Tibial nerve (tissue), 4 donors: ENCODE data around the gene SELENOW. TPM values are rescaled to one million over a fixed set of nuclear protein-coding genes. Genes with fewer than 3 reads are reported as not detected.
"Not testable (repeated sequence)": the region's sequence is repeated elsewhere in the genome, so short reads cannot be mapped to it uniquely, and the experiment has no call there.

ENCODE experiments used
- DNase-seq, 2 donors: peaks; one replicate each; pipeline ENCODE4 v3.0.0-alpha.2; 2019; ENCODE audit warnings: low spot score in 2 of 2
- H3K27ac ChIP-seq, 4 donors: fragments of 200-600 bp; sonication (generic) in 3 of 4; one replicate each; pipeline ENCODE4 v1.5.1; 2017 to 2019; ENCODE audit warnings: mild to moderate bottlenecking in 1 of 4
- H3K27me3 ChIP-seq, 2 donors: fragments of 200-600 bp; sonication (generic) in 1 of 2; one replicate each; pipeline versions ENCODE4 v1.5.1 to v1.6.0; 2017 to 2019
- H3K36me3 ChIP-seq, 3 donors: fragments of 200-600 bp; sonication (generic); one replicate each; pipeline ENCODE4 v1.5.1; 2018 to 2019
- H3K4me1 ChIP-seq, 4 donors: fragments of 200-600 bp; sonication (generic) in 3 of 4; one replicate each; pipeline ENCODE4 v1.5.1; 2017 to 2019
- H3K4me3 ChIP-seq, 4 donors: fragments of 200-600 bp; sonication (generic) in 3 of 4; one replicate each; pipeline ENCODE4 v1.5.1; 2017 to 2019; ENCODE audit warnings: mild to moderate bottlenecking in 1 of 4, moderate library complexity in 1 of 4
- H3K9me3 ChIP-seq, 4 donors: fragments of 200-600 bp; sonication (generic) in 3 of 4; one replicate each; pipeline ENCODE4 v1.5.1; 2017 to 2019
- CTCF ChIP-seq, 5 experiments: fragments of 200-600 bp in 3 of 5; fragments of 450-650 bp in 2 of 5; sonication (generic) in 3 of 5; IDR thresholded peaks; one replicate each; pipeline ENCODE4 v1.5.1; 2016 to 2019; ENCODE audit warnings: antibody characterized with exemption in 5 of 5, mild to moderate bottlenecking in 3 of 5, moderate library complexity in 2 of 5
- EP300 ChIP-seq, 2 donors: sonication (generic); formaldehyde crosslinking; IDR thresholded peaks; one replicate each; pipeline ENCODE4 v1.6.1; 2017; ENCODE audit warnings: antibody characterized with exemption in 2 of 2, mild to moderate bottlenecking in 1 of 2
- POLR2A ChIP-seq, 2 donors: fragments of 450-650 bp; IDR thresholded peaks; one replicate each; pipeline ENCODE4 v1.6.1; 2017; ENCODE audit warnings: antibody characterized with exemption in 2 of 2, mild to moderate bottlenecking in 2 of 2, moderate library complexity in 2 of 2
- WGBS, 2 donors: methylation state at CpG; one replicate each; pipeline ENCODE4 v1.1.5; 2018; 5-methylcytosine and 5-hydroxymethylcytosine counted together
- total RNA-seq, 4 donors: library from RNA; depleted of rRNA; stranded (reverse); fragments of >200 nt; gene quantifications; one replicate each; pipeline ENCODE4 v1.1.0, GENCODE V29; 2016

Gene SELENOW
- total RNA-seq, 4 donors from 2014 or later, result 495 to 841 (median 572) TPM

GRCh38 chr19:47762151-47762550 lies 16.4 kb upstream of the SELENOW start:
- H3K4me1 ChIP-seq, result peaks cover 0 to 18% (median 2%) of the 10 kb centered on the region in 4 donors
- WGBS, 2 donors, result 72 to 82% methylated on average over 3 of the region's 3 CpGs

GRCh38 chr19:47762615-47763308 lies 15.7 kb upstream of the SELENOW start:
- no peak overlapping the region for H3K4me3 ChIP-seq
- H3K9me3 ChIP-seq, result no peaks in the 10 kb centered on the region
- TF ChIP-seq POLR2A (IDR thresholded peaks at IDR 0.05) (no peak), EP300 (IDR thresholded peaks at IDR 0.05) (peak in 1 of 2 donors; percentile 55), CTCF (IDR thresholded peaks at IDR 0.05) (no peak)
- peaks cover 0 to 28% (median 5%) of the 10 kb centered on the region in 3 donors for H3K36me3 ChIP-seq
- H3K27me3 ChIP-seq, result no peaks in the 10 kb centered on the region
- DNase-seq, result no peak
- H3K4me1 ChIP-seq, result peaks cover 0 to 18% (median 2%) of the 10 kb centered on the region in 4 donors
- no peak overlapping the region for H3K27ac ChIP-seq
- 48 to 56% methylated on average over 18 of the region's 18 CpGs for WGBS, 2 donors

More at GRCh38 chr19:47762151-47762550, 16.4 kb upstream of the SELENOW start:
- H3K36me3 ChIP-seq, result peaks cover 0 to 34% (median 10%) of the 10 kb centered on the region in 3 donors
- no peak overlapping the region for H3K27ac ChIP-seq
- TF ChIP-seq EP300 (IDR thresholded peaks at IDR 0.05) (no peak), CTCF (IDR thresholded peaks at IDR 0.05) (no peak), POLR2A (IDR thresholded peaks at IDR 0.05) (no peak)
- no peaks in the 10 kb centered on the region for H3K27me3 ChIP-seq
- no peak overlapping the region for H3K4me3 ChIP-seq
- no peaks in the 10 kb centered on the region for H3K9me3 ChIP-seq
- DNase-seq, result no peak

GRCh38 chr19:47764705-47765104 lies 13.8 kb upstream of the SELENOW start:
- H3K27ac ChIP-seq, H3K27me3 ChIP-seq, H3K9me3 ChIP-seq, H3K4me3 ChIP-seq, DNase-seq, H3K36me3 ChIP-seq: not testable (repeated sequence)
- peaks cover 0 to 18% (median 2%) of the 10 kb centered on the region in 4 donors for H3K4me1 ChIP-seq
- 90 to 94% methylated on average over 3 of the region's 3 CpGs for WGBS, 2 donors

GRCh38 chr19:47765523-47766358 lies 12.8 kb upstream of the SELENOW start:
- Histone ChIP-seq H3K27ac (peak overlapping the region in 1 of 4 donors; percentile 51), H3K36me3 (no peaks in the 10 kb centered on the region), H3K4me3 (no peak overlapping the region), H3K4me1 (peaks cover 0 to 18% (median 2%) of the 10 kb centered on the region in 4 donors), H3K9me3 (no peaks in the 10 kb centered on the region), H3K27me3 (no peaks in the 10 kb centered on the region)
- DNase-seq, result peak in 1 of 2 donors; percentile 50
- WGBS, 2 donors, result 28 to 29% methylated on average over 19 of the region's 19 CpGs
- TF ChIP-seq CTCF (IDR thresholded peaks at IDR 0.05) (peak; percentile 66 to 91 (median 75)), EP300 (IDR thresholded peaks at IDR 0.05) (peak in 1 of 2 donors; percentile 10), POLR2A (IDR thresholded peaks at IDR 0.05) (no peak)

- Histone ChIP-seq H3K27ac (peak overlapping the region in 1 of 4 donors; percentile 51), H3K4me1 (peaks cover 0 to 18% (median 2%) of the 10 kb centered on the region in 4 donors), H3K9me3 (no peaks in the 10 kb centered on the region), H3K4me3 (no peak overlapping the region), H3K27me3 (no peaks in the 10 kb centered on the region), H3K36me3 (no peaks in the 10 kb centered on the region)
- TF ChIP-seq CTCF (IDR thresholded peaks at IDR 0.05) (no peak), POLR2A (IDR thresholded peaks at IDR 0.05) (no peak), EP300 (IDR thresholded peaks at IDR 0.05) (no peak)
- 67 to 72% methylated on average over 7 of the region's 7 CpGs for WGBS, 2 donors
- no peak for DNase-seq
Measured at GRCh38 chr19:47766359-47766620, 12.2 kb upstream of the SELENOW start.
